GM20000 (cell line): ENCODE measurements around the gene ATXN2.
"Not testable (repeated sequence)": the region's sequence is repeated elsewhere in the genome, so short reads cannot be mapped to it uniquely, and the experiment has no call there.

Experiments used
- DNase-seq: peaks from one replicate; pipeline ENCODE4 v3.0.0; 2012; ENCODE audit warnings: low spot score
- TF ChIP-seq, protein P1 (sequence below): IDR thresholded peaks from 2 replicates; pipeline ENCODE4 v1.5.1; 2012; ENCODE audit warnings: mild to moderate bottlenecking, control low read depth; ENCODE audit errors: extremely low read depth, missing control alignments

Gene ATXN2

GRCh38 chr12:111607239-111607638 is 8.1 kb upstream of the ATXN2 start:
- no peak for DNase-seq
- TF ChIP-seq, protein P1, sequence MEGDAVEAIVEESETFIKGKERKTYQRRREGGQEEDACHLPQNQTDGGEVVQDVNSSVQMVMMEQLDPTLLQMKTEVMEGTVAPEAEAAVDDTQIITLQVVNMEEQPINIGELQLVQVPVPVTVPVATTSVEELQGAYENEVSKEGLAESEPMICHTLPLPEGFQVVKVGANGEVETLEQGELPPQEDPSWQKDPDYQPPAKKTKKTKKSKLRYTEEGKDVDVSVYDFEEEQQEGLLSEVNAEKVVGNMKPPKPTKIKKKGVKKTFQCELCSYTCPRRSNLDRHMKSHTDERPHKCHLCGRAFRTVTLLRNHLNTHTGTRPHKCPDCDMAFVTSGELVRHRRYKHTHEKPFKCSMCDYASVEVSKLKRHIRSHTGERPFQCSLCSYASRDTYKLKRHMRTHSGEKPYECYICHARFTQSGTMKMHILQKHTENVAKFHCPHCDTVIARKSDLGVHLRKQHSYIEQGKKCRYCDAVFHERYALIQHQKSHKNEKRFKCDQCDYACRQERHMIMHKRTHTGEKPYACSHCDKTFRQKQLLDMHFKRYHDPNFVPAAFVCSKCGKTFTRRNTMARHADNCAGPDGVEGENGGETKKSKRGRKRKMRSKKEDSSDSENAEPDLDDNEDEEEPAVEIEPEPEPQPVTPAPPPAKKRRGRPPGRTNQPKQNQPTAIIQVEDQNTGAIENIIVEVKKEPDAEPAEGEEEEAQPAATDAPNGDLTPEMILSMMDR = no peak

- no peak for DNase-seq
- TF ChIP-seq, protein P1 = no peak
Measured at GRCh38 chr12:111606767-111607230, 7.7 kb upstream of the ATXN2 start.

GRCh38 chr12:111605911-111606766 is 7.0 kb upstream of the ATXN2 start:
- TF ChIP-seq, protein P1 = no peak
- DNase-seq = no peak

- not testable (repeated sequence) for DNase-seq
Measured at GRCh38 chr12:111602857-111603256, 3.7 kb upstream of the ATXN2 start.

- no peak for DNase-seq
- TF ChIP-seq, protein P1 = no peak
Measured at GRCh38 chr12:111602348-111602747, 3.2 kb upstream of the ATXN2 start.

DNA sequence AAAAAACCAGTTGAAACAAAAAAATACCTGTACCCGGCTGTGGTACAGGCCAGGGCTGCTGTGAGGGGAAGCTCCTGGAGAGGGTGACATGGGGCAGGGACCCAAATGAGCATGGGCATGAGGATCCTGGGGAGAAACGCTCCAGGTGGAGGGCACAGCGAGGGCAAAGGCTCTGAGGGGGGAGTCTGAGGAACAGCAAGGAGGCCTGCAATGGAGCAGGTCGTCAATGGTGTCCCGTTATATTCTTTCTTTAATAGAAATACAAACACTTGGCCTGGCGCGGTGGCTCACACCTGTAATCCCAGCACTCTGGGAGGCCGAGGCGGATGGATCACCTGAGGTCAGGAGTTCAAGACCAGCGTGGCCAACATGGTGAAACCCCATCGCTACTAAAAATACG is 1.9 kb upstream of the ATXN2 start:
- DNase-seq = not testable (repeated sequence)

- TF ChIP-seq, protein P1 = no peak
Measured at GRCh38 chr12:111600205-111600642, 1.1 kb upstream of the ATXN2 start.

GRCh38 chr12:111599453-111600204 is 514 bp upstream of the ATXN2 start:
- TF ChIP-seq, protein P1 = no peak
- peak; percentile 93 for DNase-seq

More at GRCh38 chr12:111600205-111600642, 1.1 kb upstream of the ATXN2 start:
- peak; percentile 12 for DNase-seq
